MM.1S (cell line): ENCODE results near the gene OMG.

Experiments used
- EZH2phosphoT487 ChIP-seq: fragments of 300-600 bp; sonication (generic); IDR thresholded peaks from 2 replicates; pipeline ENCODE4 v1.6.1; 2018; ENCODE audit warnings: antibody characterized with exemption, low read length
- TF ChIP-seq, protein P1 (sequence below): fragments of 300-600 bp; sonication (generic); IDR thresholded peaks from 2 replicates; pipeline ENCODE4 v1.5.1; 2016; ENCODE audit warnings: antibody characterized with exemption, low read length, mixed read lengths

DNA sequence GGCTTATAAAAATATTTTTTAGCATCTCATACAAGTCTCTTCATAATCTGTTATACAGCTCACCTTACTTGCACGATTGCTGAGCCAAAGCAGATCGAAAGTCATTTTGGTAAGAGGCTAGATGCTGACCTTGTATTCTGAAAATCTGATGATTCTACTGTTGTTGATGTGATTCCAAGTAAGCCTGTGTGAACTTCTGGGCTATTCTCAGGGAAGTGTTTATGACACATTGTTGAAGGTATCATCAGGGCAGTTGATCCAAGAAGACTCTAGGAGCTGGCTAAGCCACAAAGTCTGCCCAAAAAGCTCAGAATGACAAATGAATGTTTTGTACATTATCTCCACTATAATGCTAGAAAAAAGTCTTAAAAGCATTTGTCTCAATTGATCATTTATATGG, 16.0 kb downstream of the OMG start:
- TF ChIP-seq, protein P1, sequence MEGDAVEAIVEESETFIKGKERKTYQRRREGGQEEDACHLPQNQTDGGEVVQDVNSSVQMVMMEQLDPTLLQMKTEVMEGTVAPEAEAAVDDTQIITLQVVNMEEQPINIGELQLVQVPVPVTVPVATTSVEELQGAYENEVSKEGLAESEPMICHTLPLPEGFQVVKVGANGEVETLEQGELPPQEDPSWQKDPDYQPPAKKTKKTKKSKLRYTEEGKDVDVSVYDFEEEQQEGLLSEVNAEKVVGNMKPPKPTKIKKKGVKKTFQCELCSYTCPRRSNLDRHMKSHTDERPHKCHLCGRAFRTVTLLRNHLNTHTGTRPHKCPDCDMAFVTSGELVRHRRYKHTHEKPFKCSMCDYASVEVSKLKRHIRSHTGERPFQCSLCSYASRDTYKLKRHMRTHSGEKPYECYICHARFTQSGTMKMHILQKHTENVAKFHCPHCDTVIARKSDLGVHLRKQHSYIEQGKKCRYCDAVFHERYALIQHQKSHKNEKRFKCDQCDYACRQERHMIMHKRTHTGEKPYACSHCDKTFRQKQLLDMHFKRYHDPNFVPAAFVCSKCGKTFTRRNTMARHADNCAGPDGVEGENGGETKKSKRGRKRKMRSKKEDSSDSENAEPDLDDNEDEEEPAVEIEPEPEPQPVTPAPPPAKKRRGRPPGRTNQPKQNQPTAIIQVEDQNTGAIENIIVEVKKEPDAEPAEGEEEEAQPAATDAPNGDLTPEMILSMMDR: no peak
- no peak for TF ChIP-seq EZH2phosphoT487
